IMR-90 (cell line): Measurements from ENCODE around the gene ZNF286A.

Source experiments
- POLR2A ChIP-seq: IDR thresholded peaks from 2 replicates; pipeline ENCODE4 v1.6.1; 2012; ENCODE audit warnings: mild to moderate bottlenecking, low read depth, low read length
- RAD21 ChIP-seq: IDR thresholded peaks from 2 replicates; pipeline ENCODE4 v1.6.1; 2012; ENCODE audit warnings: low read length, improper control_type of control experiment
- RCOR1 ChIP-seq: IDR thresholded peaks from 2 replicates; pipeline ENCODE4 v1.6.1; 2012; ENCODE audit warnings: mild to moderate bottlenecking, low read length, improper control_type of control experiment; ENCODE audit not compliant: insufficient replicate concordance
- TF ChIP-seq, protein P1 (sequence below): conservative IDR thresholded peaks from 2 replicates; pipeline ENCODE4 v1.5.1; 2012; ENCODE audit warnings: mild to moderate bottlenecking, low read depth, low read length, improper control_type of control experiment

DNA sequence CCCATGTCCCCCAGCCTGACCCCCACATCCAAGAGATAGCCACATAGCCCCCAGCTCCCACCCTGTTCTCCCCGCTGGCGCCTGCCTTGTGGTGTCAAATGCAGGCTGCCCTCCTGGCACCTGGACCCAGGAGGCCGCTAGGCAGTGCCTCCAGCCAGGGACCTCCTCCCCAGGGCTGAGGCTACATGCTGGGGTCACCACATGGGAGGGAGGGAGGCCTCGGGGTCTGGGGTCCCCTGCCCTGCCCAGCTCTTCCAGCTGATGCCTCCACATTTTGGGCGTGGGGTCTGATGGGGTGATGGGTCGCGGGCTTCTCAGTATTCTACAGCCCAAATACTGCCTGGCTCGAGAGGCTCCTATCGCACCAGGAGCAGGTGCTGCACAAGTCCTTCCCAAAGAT lies 42.1 kb downstream of the ZNF286A start:
- TF ChIP-seq POLR2A (no peak), RCOR1 (no peak), RAD21 (no peak)
- TF ChIP-seq, protein P1, sequence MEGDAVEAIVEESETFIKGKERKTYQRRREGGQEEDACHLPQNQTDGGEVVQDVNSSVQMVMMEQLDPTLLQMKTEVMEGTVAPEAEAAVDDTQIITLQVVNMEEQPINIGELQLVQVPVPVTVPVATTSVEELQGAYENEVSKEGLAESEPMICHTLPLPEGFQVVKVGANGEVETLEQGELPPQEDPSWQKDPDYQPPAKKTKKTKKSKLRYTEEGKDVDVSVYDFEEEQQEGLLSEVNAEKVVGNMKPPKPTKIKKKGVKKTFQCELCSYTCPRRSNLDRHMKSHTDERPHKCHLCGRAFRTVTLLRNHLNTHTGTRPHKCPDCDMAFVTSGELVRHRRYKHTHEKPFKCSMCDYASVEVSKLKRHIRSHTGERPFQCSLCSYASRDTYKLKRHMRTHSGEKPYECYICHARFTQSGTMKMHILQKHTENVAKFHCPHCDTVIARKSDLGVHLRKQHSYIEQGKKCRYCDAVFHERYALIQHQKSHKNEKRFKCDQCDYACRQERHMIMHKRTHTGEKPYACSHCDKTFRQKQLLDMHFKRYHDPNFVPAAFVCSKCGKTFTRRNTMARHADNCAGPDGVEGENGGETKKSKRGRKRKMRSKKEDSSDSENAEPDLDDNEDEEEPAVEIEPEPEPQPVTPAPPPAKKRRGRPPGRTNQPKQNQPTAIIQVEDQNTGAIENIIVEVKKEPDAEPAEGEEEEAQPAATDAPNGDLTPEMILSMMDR = no peak
